K562 (cell line): ENCODE results near the gene TNFSF4. TPM values are rescaled to one million over a fixed set of nuclear protein-coding genes. Genes with fewer than 3 reads are reported as not detected.

Source experiments
- ATAC-seq: fragments of 200-7000 bp; cut with Tn5 transposase; 3 replicates; pipeline ENCODE4 v1.9.1; 2020; ENCODE audit warnings: moderate library complexity
- BruUV-seq: library from RNA; stranded (reverse); fragments of 400-500 nt; replicated peaks from 2 replicates; lab custom pipeline; 2021; lab: Mats Ljungman, UMichigan
- CTCF ChIA-PET: fragments of 300-600 bp; formaldehyde crosslinking; extraction: SDS; loops from one replicate; lab custom pipeline; 2021; ENCODE audit warnings: low intra/inter-chr PET ratio; lab: Yijun Ruan, JAX
- POLR2A ChIA-PET: fragments of 300-600, 350-650 bp; sonication (Branson Sonifier 250); formaldehyde crosslinking; extraction: SDS; loops from one replicate; lab custom pipeline; 2021; ENCODE audit warnings: antibody characterized with exemption, inconsistent platforms; lab: Yijun Ruan, JAX
- DNase-seq, 4 experiments: peaks; one replicate each; pipeline versions ENCODE4 v3.0.0 to v3.0.0-alpha.2; 2011 to 2018; ENCODE audit warnings: low spot score in 3 of 4, mixed read lengths in 3 of 4; ENCODE audit errors: extremely low read depth in 1 of 4
- FAIRE-seq: peaks from 2 replicates; lab custom pipeline; 2011; peaks lifted over from hg19 to GRCh38; lab: Jason Lieb, UNC
- H2AFZ ChIP-seq: 2 replicates; pipeline ENCODE4 v1.6.0; 2011; ENCODE audit warnings: low read depth, low read length, control low read depth, inconsistent platforms
- H3K27ac ChIP-seq: fragments of 200-600 bp; 3 replicates; pipeline ENCODE4 v1.8.0; 2011; ENCODE audit warnings: low read depth, mild to moderate bottlenecking, control low read depth, inconsistent platforms, low read length, moderate library complexity, mixed read lengths; ENCODE audit errors: extremely low read depth
- H3K27me3 ChIP-seq, 2 experiments: fragments of 300-600 bp in 1 of 2; 2 replicates in 1 of 2; 3 replicates in 1 of 2; pipeline versions ENCODE4 v1.6.0 to v1.8.0; 2011; ENCODE audit warnings: inconsistent platforms in 2 of 2, low read length in 2 of 2, mild to moderate bottlenecking in 1 of 2, mixed read lengths in 1 of 2, moderate library complexity in 1 of 2; ENCODE audit not compliant: control insufficient read depth in 2 of 2, insufficient read depth in 2 of 2
- H3K36me3 ChIP-seq: fragments of 300-600 bp; 3 replicates; pipeline ENCODE4 v1.8.0; 2011; ENCODE audit warnings: mild to moderate bottlenecking, low read length, inconsistent platforms; ENCODE audit not compliant: control insufficient read depth, insufficient read depth
- H3K4me1 ChIP-seq, 2 experiments: fragments of 200-600 bp in 1 of 2; replicated peaks in 1 of 2; 2 replicates in 1 of 2; 3 replicates in 1 of 2; pipeline versions ENCODE4 v1.5.1 to v1.8.0; 2011; ENCODE audit warnings: inconsistent platforms in 2 of 2, low read length in 2 of 2, mild to moderate bottlenecking in 1 of 2, mixed read lengths in 1 of 2, moderate library complexity in 1 of 2; ENCODE audit not compliant: control insufficient read depth in 2 of 2, insufficient read depth in 2 of 2
- H3K4me2 ChIP-seq: 2 replicates; pipeline ENCODE4 v1.6.1; 2011; ENCODE audit warnings: low read length, control low read depth, inconsistent platforms, mixed read lengths; ENCODE audit not compliant: insufficient read depth
- H3K4me3 ChIP-seq: fragments of 200-600 bp; sonication (generic), shearing (Covaris generic); 2 replicates; pipeline ENCODE4 v1.5.1; 2016; ENCODE audit warnings: control low read depth, inconsistent platforms
- H3K79me2 ChIP-seq: fragments of 200-600 bp; 3 replicates; pipeline ENCODE4 v1.8.0; 2011; ENCODE audit warnings: low read length, inconsistent platforms; ENCODE audit not compliant: control insufficient read depth, insufficient read depth
- H3K9ac ChIP-seq, 2 experiments: 2 replicates each; pipeline versions ENCODE4 v1.6.0 to v1.6.1; 2011; ENCODE audit warnings: low read depth in 2 of 2, low read length in 2 of 2, control low read depth in 1 of 2, inconsistent platforms in 1 of 2, mild to moderate bottlenecking in 1 of 2, mixed read lengths in 1 of 2; ENCODE audit not compliant: insufficient read depth in 1 of 2
- H3K9me1 ChIP-seq: one replicate; pipeline ENCODE4 v1.6.0; 2011; ENCODE audit warnings: inconsistent platforms, mild to moderate bottlenecking, low read length, moderate library complexity; ENCODE audit not compliant: control insufficient read depth, insufficient read depth
- H3K9me3 ChIP-seq: replicated peaks from 2 replicates; pipeline ENCODE4 v1.5.1; 2011; ENCODE audit warnings: low read depth, low read length, inconsistent platforms; ENCODE audit not compliant: control insufficient read depth, insufficient read depth
- H4K20me1 ChIP-seq: replicated peaks from 2 replicates; pipeline ENCODE4 v1.6.1; 2011; ENCODE audit warnings: low read length, inconsistent platforms, mixed read lengths; ENCODE audit not compliant: control insufficient read depth, insufficient read depth
- CC2D1A ChIP-seq: fragments of 450-650 bp; IDR thresholded peaks from 2 replicates; pipeline ENCODE4 v1.6.1; 2017; ENCODE audit warnings: mild to moderate bottlenecking
- HSF4 ChIP-seq: fragments of 250-450 bp; sonication (Bioruptor Pico); IDR thresholded peaks from 2 replicates; pipeline ENCODE4 v2.1.2; 2022; ENCODE audit warnings: mild to moderate bottlenecking, moderate library complexity, borderline replicate concordance
- NR2C2 ChIP-seq, 2 experiments: fragments of 200-800 bp in 1 of 2; sonication (Bioruptor generic) in 1 of 2; sonication (generic) in 1 of 2; formaldehyde crosslinking in 1 of 2; IDR thresholded peaks; 2 replicates each; pipeline versions ENCODE4 v1.6.1 to v1.8.0; 2016 to 2022; ENCODE audit warnings: mild to moderate bottlenecking in 1 of 2, missing compliant biosample characterization in 1 of 2, missing genetic modification characterization in 1 of 2, missing genetic modification reagents in 1 of 2
- TFAM ChIP-seq: fragments of 250-450 bp; sonication (Bioruptor Pico); conservative IDR thresholded peaks from 2 replicates; pipeline ENCODE4 v1.5.0; 2021; ENCODE audit warnings: mild to moderate bottlenecking, moderate library complexity
- TSC22D4 ChIP-seq: fragments of 450-650 bp; IDR thresholded peaks from 2 replicates; pipeline ENCODE4 v1.6.1; 2016; ENCODE audit warnings: missing genetic modification characterization, missing biosample characterization, control low read depth
- ZNF143 ChIP-seq: sonication (generic); formaldehyde crosslinking; IDR thresholded peaks from 2 replicates; pipeline ENCODE4 v1.9.0; 2022; ENCODE audit warnings: mild to moderate bottlenecking, missing genetic modification reagents
- ZNF507 ChIP-seq: conservative IDR thresholded peaks from 2 replicates; pipeline ENCODE4 v1.6.1; 2017; ENCODE audit warnings: missing genetic modification characterization, missing compliant biosample characterization
- WGBS: fragments of 100-300 bp; shearing (Covaris generic); methylation state at CpG from one replicate; pipeline ENCODE4 v1.1.6; 2016; ENCODE audit warnings: low coverage, mixed read lengths; ENCODE audit not compliant: insufficient coverage; ENCODE audit errors: missing lambda C conversion rate; 5-methylcytosine and 5-hydroxymethylcytosine counted together
- in situ Hi-C: fragments of 300-500 bp; cut with MboI; formaldehyde crosslinking; loops from 4 replicates; pipeline ENCODE4 v1.15.0; 2018; ENCODE audit warnings: inconsistent platforms, mixed read lengths
- intact Hi-C: fragments of 100-400 bp; cut with micrococcal nuclease; formaldehyde crosslinking; loops from 2 replicates; pipeline ENCODE4 v1.14.2; 2022
- polyA plus RNA-seq, 8 experiments: library from polyadenylated mRNA; depleted of rRNA in 4 of 8; stranded (reverse) in 5 of 8; unstranded in 3 of 8; fragments of >200 nt; fragmentation: Nextera tagmentation in 2 of 8; fragmentation: Illumina TruSeq in 1 of 8; extraction: Ambion mirVana in 2 of 8; extraction: Trizol in 1 of 8; gene quantifications; 2 replicates each; pipeline versions ENCODE4 v1.2.1 to v1.2.3, GENCODE V29; 2011 to 2014; ENCODE audit warnings: inconsistent platforms in 1 of 8, missing spikeins in 1 of 8
- total RNA-seq, 7 experiments: library from RNA; depleted of rRNA in 6 of 7; stranded (reverse); fragments of >200 nt in 6 of 7; fragmentation: Illumina TruSeq in 2 of 7; extraction: Trizol in 2 of 7; gene quantifications; 2 replicates each; pipeline versions ENCODE4 v1.2.1 to v1.2.3, GENCODE V29; 2011 to 2021; ENCODE audit warnings: low replicate concordance in 1 of 7
- TF ChIP-seq, protein P1 (sequence below): fragments of 250-450 bp; sonication (Bioruptor Pico); IDR thresholded peaks from 2 replicates; pipeline ENCODE4 v1.8.0; 2022; ENCODE audit warnings: inconsistent platforms

TNFSF4 gene
- total and polyA plus RNA-seq, 9 of the 15 experiments (the other 6 are each of a cell fraction or from before 2014, with no cell fraction given): 0.08 to 0.23 (median 0.15) TPM; not detected in 1

DNA sequence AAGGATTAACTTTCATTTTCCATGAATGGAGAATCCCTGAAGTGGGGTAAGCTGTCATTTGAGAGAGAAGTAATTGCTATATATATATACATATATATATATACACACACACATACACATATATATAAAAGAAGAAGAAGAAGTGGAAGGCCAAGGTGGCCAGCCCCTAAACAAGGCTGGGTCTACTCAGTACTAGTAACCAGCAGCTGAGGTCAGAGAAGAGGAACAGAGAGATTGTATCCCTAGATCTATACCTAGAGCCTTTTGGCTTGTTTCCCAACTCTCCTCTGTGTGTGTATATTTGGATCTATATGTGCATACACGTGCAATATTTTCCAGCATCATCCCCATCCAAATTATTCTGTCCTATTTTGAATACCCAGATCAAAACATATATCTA lies 5.2 kb downstream of the TNFSF4 start (continued):
- TF ChIP-seq, protein P1, sequence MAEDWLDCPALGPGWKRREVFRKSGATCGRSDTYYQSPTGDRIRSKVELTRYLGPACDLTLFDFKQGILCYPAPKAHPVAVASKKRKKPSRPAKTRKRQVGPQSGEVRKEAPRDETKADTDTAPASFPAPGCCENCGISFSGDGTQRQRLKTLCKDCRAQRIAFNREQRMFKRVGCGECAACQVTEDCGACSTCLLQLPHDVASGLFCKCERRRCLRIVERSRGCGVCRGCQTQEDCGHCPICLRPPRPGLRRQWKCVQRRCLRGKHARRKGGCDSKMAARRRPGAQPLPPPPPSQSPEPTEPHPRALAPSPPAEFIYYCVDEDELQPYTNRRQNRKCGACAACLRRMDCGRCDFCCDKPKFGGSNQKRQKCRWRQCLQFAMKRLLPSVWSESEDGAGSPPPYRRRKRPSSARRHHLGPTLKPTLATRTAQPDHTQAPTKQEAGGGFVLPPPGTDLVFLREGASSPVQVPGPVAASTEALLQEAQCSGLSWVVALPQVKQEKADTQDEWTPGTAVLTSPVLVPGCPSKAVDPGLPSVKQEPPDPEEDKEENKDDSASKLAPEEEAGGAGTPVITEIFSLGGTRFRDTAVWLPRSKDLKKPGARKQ (CRISPR knock-in tag): no peak
- TF ChIP-seq CC2D1A: no peak
- TF ChIP-seq TSC22D4 (tag): no peak
- TF ChIP-seq HSF4: no peak
- no peak for TF ChIP-seq ZNF507
- no peak for TF ChIP-seq TFAM

DNA sequence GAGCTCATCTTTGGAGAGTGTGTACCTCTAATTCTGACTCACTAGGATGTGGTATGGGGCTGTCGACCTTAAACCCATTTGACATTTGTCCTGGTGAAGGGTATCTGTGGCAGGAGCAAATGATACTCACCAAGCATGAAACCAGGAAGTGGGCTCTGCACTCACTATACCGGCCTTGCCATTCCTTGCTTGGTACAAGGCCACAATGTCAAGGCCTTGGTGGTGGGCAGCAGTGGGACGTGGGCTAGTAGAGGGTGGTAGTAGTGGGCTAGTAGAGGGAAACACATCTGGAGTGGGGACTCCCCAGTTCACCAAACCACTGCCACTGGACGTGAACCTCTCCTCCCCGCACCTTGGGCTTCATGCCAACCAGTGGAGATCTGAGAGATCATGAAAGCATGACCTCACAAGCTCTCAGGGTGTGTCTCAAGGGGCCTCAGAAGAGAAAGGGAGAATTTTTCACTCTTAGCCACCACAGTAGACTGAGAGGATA lies 11.5 kb downstream of the TNFSF4 start:
- Histone ChIP-seq H3K9ac (no peak overlapping the region), H3K36me3 (no peaks in the 10 kb centered on the region), H3K9me1 (no peaks in the 10 kb centered on the region), H3K79me2 (no peaks in the 10 kb centered on the region), H3K9me3 (no peaks in the 10 kb centered on the region), H3K27me3 (no peaks in the 10 kb centered on the region), H3K4me1 (no peaks in the 10 kb centered on the region), H3K27ac (no peak overlapping the region), H4K20me1 (no peaks in the 10 kb centered on the region), H3K4me3 (no peak overlapping the region), H3K4me2 (no peak overlapping the region)
- POLR2A ChIA-PET: interaction anchor here (1.1 to 1.4 kb wide), 2 partner anchors 11 to 14 kb away, joined by 3 to 4 read pairs; partner anchors contain the start of gene TNFSF4
- FAIRE-seq (no peak), DNase-seq (no peak), ATAC-seq (no peak)
- no TSS peak for BruUV-seq
- intact Hi-C loops: no loop called here
- in situ Hi-C loops: no loop called here
- WGBS: 0% methylated on average over 5 of the region's 5 CpGs
- CTCF ChIA-PET: no interaction called here
- TF ChIP-seq ZNF143 (CRISPR knock-in tag) (no peak), NR2C2 (CRISPR knock-in tag; IDR thresholded peaks at IDR 0.05) (no peak), NR2C2 (tag; IDR thresholded peaks at IDR 0.05) (peak; percentile 22; the same call in 1 of the 2 replicates)
- TF ChIP-seq, all 486 proteins: peak for 1
- H2AFZ ChIP-seq: no peak overlapping the region
